ENCODE measurements around the gene PLPPR5. TPM values are rescaled to one million over a fixed set of nuclear protein-coding genes. Genes with fewer than 3 reads are reported as not detected.

PLPPR5 gene
- total and polyA plus RNA-seq, 9 of the 15 experiments (the other 6 are each of a cell fraction or from before 2014, with no cell fraction given): not detected

DNA sequence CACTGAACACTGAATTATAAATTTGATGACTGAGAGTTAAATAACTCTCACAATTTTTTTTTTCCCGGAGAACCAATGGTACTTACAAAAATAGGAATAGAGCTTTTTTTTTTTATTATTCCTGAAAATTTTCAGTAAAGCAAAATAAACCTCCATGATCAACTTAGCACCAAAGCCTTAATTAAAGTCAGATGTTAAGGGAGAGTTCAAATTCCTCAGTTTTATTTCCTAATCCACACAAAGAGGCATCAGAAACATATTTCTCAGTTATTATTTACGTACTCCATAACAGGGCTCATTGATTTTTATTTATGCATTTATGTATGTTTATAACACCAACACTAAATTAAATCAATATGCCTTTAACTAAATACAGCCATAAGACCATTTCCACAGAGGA is 55.5 kb downstream of the PLPPR5 start:
- Histone ChIP-seq H3K79me2 (ENCODE audit: control insufficient read depth, insufficient read depth, low read length) (no peaks in the 10 kb centered on the region), H3K9me1 (ENCODE audit: control insufficient read depth, insufficient read depth, low read length) (no peaks in the 10 kb centered on the region), H2AFZ (ENCODE audit: low read depth, low read length) (no peak overlapping the region), H3K4me2 (ENCODE audit: insufficient read depth, low read length) (no peak overlapping the region), H3K4me3 (no peak overlapping the region), H3K9me3 (replicated peaks; ENCODE audit: control insufficient read depth, insufficient read depth, low read depth, low read length) (no peaks in the 10 kb centered on the region), H4K20me1 (replicated peaks; ENCODE audit: control insufficient read depth, insufficient read depth, low read length) (no peaks in the 10 kb centered on the region), H3K27ac (ENCODE audit: extremely low read depth, low read depth, low read length) (no peak overlapping the region), H3K36me3 (ENCODE audit: control insufficient read depth, insufficient read depth, low read length) (no peaks in the 10 kb centered on the region), H3K27me3 (ENCODE audit: control insufficient read depth in 2 of 2, insufficient read depth in 2 of 2, low read length in 2 of 2) (no peaks in the 10 kb centered on the region), H3K4me1 (replicated peaks in 1 of 2; ENCODE audit: control insufficient read depth in 2 of 2, insufficient read depth in 2 of 2, low read length in 2 of 2) (no peaks in the 10 kb centered on the region), H3K9ac (ENCODE audit: insufficient read depth in 1 of 2, low read depth in 2 of 2, low read length in 2 of 2) (no peak overlapping the region)
- DNase-seq (ENCODE audit: extremely low read depth in 1 of 4, low spot score in 3 of 4) (no peak), ATAC-seq (no peak), FAIRE-seq (no peak)
- CTCF ChIA-PET (ENCODE audit: low intra/inter-chr PET ratio): no interaction called here
- no TSS peak for BruUV-seq (replicated peaks)
- POLR2A ChIA-PET: no interaction called here
- TF ChIP-seq DDX20 (tag; IDR thresholded peaks at IDR 0.05; ENCODE audit: low read depth) (no peak), HCFC1 (IDR thresholded peaks at IDR 0.05; ENCODE audit: low read depth, low read length) (no peak), MCM7 (IDR thresholded peaks at IDR 0.05) (no peak), ZNF57 (CRISPR knock-in tag; IDR thresholded peaks at IDR 0.05) (no peak), NCOA6 (IDR thresholded peaks at IDR 0.05) (no peak), ZNF77 (CRISPR knock-in tag; IDR thresholded peaks at IDR 0.05) (no peak), MYNN (IDR thresholded peaks at IDR 0.05) (no peak), MYNN (CRISPR knock-in tag; IDR thresholded peaks at IDR 0.05) (no peak), RFX5 (IDR thresholded peaks at IDR 0.05; ENCODE audit: low read depth, low read length) (no peak), TEAD1 (CRISPR knock-in tag; IDR thresholded peaks at IDR 0.05) (no peak), IRF9 (tag; IDR thresholded peaks at IDR 0.05) (no peak), SMAD1 (IDR thresholded peaks at IDR 0.05; ENCODE audit: low read depth, low read length, partially characterized antibody) (no peak), ZBTB1 (CRISPR knock-in tag; IDR thresholded peaks at IDR 0.05; ENCODE audit: borderline replicate concordance, low read depth) (no peak), ZNF212 (CRISPR knock-in tag; IDR thresholded peaks at IDR 0.05) (no peak), MITF (IDR thresholded peaks at IDR 0.05) (no peak), GATAD2B (IDR thresholded peaks at IDR 0.05; ENCODE audit: borderline replicate concordance) (no peak), CLOCK (CRISPR knock-in tag; IDR thresholded peaks at IDR 0.05; ENCODE audit: borderline replicate concordance) (no peak)
- TF ChIP-seq, protein P1, sequence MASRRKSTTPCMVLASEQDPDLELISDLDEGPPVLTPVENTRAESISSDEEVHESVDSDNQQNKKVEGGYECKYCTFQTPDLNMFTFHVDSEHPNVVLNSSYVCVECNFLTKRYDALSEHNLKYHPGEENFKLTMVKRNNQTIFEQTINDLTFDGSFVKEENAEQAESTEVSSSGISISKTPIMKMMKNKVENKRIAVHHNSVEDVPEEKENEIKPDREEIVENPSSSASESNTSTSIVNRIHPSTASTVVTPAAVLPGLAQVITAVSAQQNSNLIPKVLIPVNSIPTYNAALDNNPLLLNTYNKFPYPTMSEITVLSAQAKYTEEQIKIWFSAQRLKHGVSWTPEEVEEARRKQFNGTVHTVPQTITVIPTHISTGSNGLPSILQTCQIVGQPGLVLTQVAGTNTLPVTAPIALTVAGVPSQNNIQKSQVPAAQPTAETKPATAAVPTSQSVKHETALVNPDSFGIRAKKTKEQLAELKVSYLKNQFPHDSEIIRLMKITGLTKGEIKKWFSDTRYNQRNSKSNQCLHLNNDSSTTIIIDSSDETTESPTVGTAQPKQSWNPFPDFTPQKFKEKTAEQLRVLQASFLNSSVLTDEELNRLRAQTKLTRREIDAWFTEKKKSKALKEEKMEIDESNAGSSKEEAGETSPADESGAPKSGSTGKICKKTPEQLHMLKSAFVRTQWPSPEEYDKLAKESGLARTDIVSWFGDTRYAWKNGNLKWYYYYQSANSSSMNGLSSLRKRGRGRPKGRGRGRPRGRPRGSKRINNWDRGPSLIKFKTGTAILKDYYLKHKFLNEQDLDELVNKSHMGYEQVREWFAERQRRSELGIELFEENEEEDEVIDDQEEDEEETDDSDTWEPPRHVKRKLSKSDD (conservative IDR thresholded peaks at IDR 0.05; ENCODE audit: low read length): no peak
- intact Hi-C loops (cut with micrococcal nuclease) (no loop called here), in situ Hi-C loops (cut with MboI) (no loop called here)
- WGBS (ENCODE audit: insufficient coverage, low coverage, missing lambda C conversion rate): 0% methylated on average over 2 of the region's 2 CpGs
